ENCODE results near the gene HRK. TPM values are rescaled to one million over a fixed set of nuclear protein-coding genes. Genes with fewer than 3 reads are reported as not detected.
"Not testable (repeated sequence)": the region's sequence is repeated elsewhere in the genome, so short reads cannot be mapped to it uniquely, and the experiment has no call there.

HRK gene
- total RNA-seq, 1 donor from 2014 or later, result not detected

GRCh38 chr12:116843085-116843484 is 38.2 kb downstream of the HRK start:
- no peak overlapping the region for H3K27ac Mint-ChIP-seq
- no peaks in the 10 kb centered on the region for H3K4me1 Mint-ChIP-seq
- H3K4me3 Mint-ChIP-seq, result no peak overlapping the region
- no peak for DNase-seq
- no peaks in the 10 kb centered on the region for H3K9me3 Mint-ChIP-seq
- intact Hi-C loops (cut with micrococcal nuclease), result no loop called here
- no peaks in the 10 kb centered on the region for H3K36me3 Mint-ChIP-seq (ENCODE audit: low read depth)
- H3K27me3 Mint-ChIP-seq, result no peaks in the 10 kb centered on the region

- H3K9me3 Mint-ChIP-seq, result no peaks in the 10 kb centered on the region
- H3K36me3 Mint-ChIP-seq (ENCODE audit: low read depth), result peaks cover 2% of the 10 kb centered on the region
- no peaks in the 10 kb centered on the region for H3K27me3 Mint-ChIP-seq
- H3K4me1 Mint-ChIP-seq, result no peaks in the 10 kb centered on the region
- intact Hi-C loops (cut with micrococcal nuclease), result no loop called here
- H3K27ac Mint-ChIP-seq, result no peak overlapping the region
- H3K4me3 Mint-ChIP-seq, result no peak overlapping the region
- DNase-seq, result no peak
Observed at GRCh38 chr12:116839287-116839830, 41.9 kb downstream of the HRK start.

DNA sequence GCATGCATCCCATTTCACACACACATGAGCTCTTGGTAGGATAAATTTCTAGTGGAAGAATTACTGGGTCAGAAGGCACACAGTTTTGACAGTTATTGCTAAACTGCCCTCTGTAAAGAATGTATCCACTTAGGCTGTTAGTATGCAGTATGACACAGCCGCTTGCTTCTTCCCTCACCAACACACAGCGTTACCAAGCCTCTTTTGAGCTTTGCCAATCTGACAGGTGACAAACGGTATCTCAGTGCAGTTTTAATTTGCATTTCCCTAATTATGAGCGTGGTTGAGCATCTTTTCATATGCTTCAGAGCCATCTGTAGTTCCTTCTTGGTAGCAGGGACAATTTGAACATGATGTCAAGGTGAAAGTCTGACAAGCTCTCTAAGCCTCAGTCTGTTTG is 42.9 kb downstream of the HRK start:
- Mint-ChIP-seq H3K9me3 (no peaks in the 10 kb centered on the region), H3K36me3 (ENCODE audit: low read depth) (peaks cover 2% of the 10 kb centered on the region), H3K27ac (no peak overlapping the region), H3K4me1 (no peaks in the 10 kb centered on the region), H3K4me3 (no peak overlapping the region), H3K27me3 (no peaks in the 10 kb centered on the region)
- no peak for DNase-seq
- intact Hi-C loops (cut with micrococcal nuclease), result no loop called here

DNA sequence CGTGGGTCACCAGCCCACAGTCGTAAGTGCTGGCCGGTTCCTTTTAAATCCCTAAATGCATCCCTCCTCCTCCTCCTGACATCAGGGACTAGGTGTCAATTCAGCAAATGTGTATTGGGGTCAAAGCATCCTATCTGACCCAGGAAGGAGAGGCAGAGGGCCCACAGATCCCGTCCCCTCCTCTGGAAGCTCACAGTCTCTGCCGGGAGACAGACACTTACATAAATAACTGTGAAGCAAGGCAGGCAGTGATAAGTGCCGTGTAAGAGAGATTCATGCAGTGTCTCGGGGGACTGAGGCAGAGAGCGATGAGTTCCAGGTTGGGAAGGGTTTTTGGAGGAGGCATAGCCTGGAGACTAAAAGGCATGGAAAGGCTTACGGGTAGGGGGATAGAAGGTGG is 44.1 kb downstream of the HRK start:
- intact Hi-C loops (cut with micrococcal nuclease), result no loop called here
- Mint-ChIP-seq H3K4me1 (no peaks in the 10 kb centered on the region), H3K9me3 (no peaks in the 10 kb centered on the region), H3K36me3 (ENCODE audit: low read depth) (peaks cover 2% of the 10 kb centered on the region), H3K27ac (no peak overlapping the region), H3K27me3 (no peaks in the 10 kb centered on the region), H3K4me3 (no peak overlapping the region)
- DNase-seq, result no peak

DNA sequence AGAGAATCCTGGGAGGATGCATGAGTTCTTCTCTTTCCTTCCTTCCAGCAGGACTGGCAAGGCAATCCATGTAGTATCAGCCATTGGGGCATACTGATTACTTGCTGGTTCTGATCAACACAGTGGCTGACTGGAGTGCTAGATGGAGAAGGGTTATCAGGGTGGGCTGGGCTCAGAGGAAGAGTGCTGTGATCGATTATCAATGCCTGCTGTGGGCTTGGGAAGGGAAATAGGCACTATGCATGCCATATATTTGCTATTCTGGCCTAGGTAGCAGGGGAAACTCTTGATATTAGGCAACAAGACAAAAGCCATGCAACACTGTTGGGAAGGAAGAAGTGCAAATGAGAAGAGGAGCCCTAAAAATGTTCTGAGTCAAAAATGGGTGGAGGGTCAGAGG is 45.8 kb downstream of the HRK start:
- Mint-ChIP-seq H3K4me1 (no peaks in the 10 kb centered on the region), H3K4me3 (no peak overlapping the region), H3K9me3 (no peaks in the 10 kb centered on the region), H3K27ac (no peak overlapping the region), H3K36me3 (ENCODE audit: low read depth) (peaks cover 2% of the 10 kb centered on the region), H3K27me3 (no peaks in the 10 kb centered on the region)
- intact Hi-C loops (cut with micrococcal nuclease), result no loop called here
- DNase-seq, result no peak

DNA sequence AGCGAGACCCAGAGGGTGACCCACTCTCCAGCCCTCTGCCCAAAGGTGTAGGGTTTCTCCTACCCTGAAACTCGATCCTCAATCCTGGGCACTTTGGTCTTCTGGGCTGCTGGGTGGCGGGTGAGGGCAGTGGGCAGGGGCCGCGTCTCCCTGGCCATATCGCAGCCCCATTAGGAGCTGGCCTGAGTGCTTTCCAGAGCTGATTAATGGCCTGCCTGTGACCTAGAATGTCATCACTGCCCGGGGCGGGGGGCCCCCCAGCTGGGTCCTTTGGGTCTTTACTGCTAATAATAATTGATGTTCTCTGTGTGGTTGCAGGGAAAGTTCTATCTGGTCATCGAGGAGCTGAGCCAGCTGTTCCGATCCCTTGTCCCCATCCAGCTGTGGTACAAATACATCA is 47.8 kb downstream of the HRK start:
- H3K27ac Mint-ChIP-seq, result no peak overlapping the region
- no peaks in the 10 kb centered on the region for H3K27me3 Mint-ChIP-seq
- H3K9me3 Mint-ChIP-seq, result no peaks in the 10 kb centered on the region
- no peak for DNase-seq
- H3K4me1 Mint-ChIP-seq, result no peaks in the 10 kb centered on the region
- H3K4me3 Mint-ChIP-seq, result no peak overlapping the region
- H3K36me3 Mint-ChIP-seq (ENCODE audit: low read depth), result peaks cover 2% of the 10 kb centered on the region
- intact Hi-C loops (cut with micrococcal nuclease), result no loop called here

- DNase-seq, result no peak
- Mint-ChIP-seq H3K27me3 (no peaks in the 10 kb centered on the region), H3K9me3 (no peaks in the 10 kb centered on the region), H3K4me1 (no peaks in the 10 kb centered on the region), H3K4me3 (no peak overlapping the region), H3K36me3 (ENCODE audit: low read depth) (peaks cover 2% of the 10 kb centered on the region), H3K27ac (no peak overlapping the region)
- intact Hi-C loops (cut with micrococcal nuclease), result no loop called here
Observed at GRCh38 chr12:116832353-116832752, 48.9 kb downstream of the HRK start.

DNA sequence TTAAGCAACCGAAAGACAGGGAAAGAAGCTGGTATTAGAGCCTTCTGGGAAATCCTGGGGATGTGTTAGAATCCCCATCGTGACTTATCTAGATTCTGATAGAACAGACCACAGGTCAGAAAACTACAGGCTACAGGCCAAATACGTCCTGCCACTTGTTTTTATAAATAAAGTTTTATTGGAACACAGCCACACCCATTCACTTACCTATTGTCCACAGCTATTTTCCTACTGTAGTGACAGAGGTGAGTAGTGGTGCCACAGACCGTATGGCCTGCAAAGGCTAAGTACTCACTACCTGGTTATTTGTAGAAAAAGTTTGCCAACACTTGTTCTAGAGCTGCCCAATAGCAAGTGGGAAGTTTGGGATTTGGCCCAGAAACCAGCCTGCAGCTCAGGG is 53.8 kb downstream of the HRK start:
- H3K4me1 Mint-ChIP-seq, result no peaks in the 10 kb centered on the region
- no peak overlapping the region for H3K4me3 Mint-ChIP-seq
- no peaks in the 10 kb centered on the region for H3K9me3 Mint-ChIP-seq
- DNase-seq, result no peak
- intact Hi-C loops (cut with micrococcal nuclease), result no loop called here
- H3K36me3 Mint-ChIP-seq (ENCODE audit: low read depth), result peaks cover 2% of the 10 kb centered on the region
- no peak overlapping the region for H3K27ac Mint-ChIP-seq
- H3K27me3 Mint-ChIP-seq, result no peaks in the 10 kb centered on the region

DNA sequence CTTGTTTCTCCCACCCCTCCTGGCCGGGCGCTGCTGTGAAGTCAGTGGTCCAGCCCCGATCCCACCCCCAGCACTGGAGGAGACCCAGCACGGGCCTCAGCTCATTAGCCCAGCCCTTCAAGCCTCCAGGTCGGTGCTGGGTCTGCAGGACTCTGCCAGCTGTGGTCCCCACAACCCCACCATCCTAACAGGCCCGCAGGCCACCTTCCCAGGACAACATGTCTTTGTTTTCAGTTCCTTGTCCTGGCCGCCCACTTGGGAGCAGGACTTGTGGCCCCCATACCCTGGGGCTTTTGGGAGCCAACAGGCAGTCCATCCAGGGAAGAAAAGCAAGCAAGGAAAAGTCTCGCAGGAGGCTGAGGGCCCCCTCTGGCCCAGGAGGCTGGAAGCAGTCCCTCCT is 60.0 kb downstream of the HRK start:
- Mint-ChIP-seq H3K4me1 (peaks cover 22% of the 10 kb centered on the region), H3K27ac (no peak overlapping the region), H3K27me3 (peaks cover 12% of the 10 kb centered on the region), H3K36me3 (ENCODE audit: low read depth) (peaks cover 4% of the 10 kb centered on the region), H3K4me3 (peak overlapping the region; percentile 47), H3K9me3 (no peaks in the 10 kb centered on the region)
- no peak for DNase-seq
- intact Hi-C loops (cut with micrococcal nuclease), result no loop called here

DNA sequence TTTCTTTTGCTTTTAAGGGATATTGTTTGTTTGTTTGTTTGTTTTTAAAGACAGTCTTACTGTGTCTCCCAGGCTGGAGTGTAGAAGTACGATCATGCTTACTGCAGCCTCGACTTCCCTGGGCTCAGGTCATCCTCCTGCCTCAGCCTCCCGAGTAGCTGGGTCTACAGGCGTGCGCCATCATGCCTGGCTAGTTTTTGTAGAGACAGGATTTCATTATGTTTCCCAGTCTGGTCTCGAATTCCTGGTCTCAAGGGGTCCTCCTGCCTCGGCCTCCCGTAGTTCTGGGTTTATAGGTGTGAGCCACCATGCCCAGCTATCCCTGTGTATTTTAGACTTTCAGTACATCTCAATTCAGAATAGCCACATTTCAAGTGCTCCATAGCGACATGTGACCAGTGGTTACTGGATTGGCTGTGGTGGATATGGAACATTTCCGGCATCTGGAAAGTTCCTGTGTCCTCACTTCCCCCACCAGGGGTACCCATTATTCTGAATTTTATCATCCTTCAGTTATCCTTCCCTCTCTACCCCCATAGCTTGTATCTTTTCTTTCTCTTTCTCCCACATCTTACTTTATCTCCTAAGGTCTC is 61.1 kb downstream of the HRK start:
- peaks cover 12% of the 10 kb centered on the region for H3K27me3 Mint-ChIP-seq
- H3K4me1 Mint-ChIP-seq, result peaks cover 22% of the 10 kb centered on the region
- H3K4me3 Mint-ChIP-seq, result peak overlapping the region; percentile 47
- intact Hi-C loops (cut with micrococcal nuclease), result no loop called here
- peaks cover 2% of the 10 kb centered on the region for H3K36me3 Mint-ChIP-seq (ENCODE audit: low read depth)
- H3K9me3 Mint-ChIP-seq, result no peaks in the 10 kb centered on the region
- H3K27ac Mint-ChIP-seq, result peak overlapping the region; percentile 68
- DNase-seq, result peak; percentile 60

- intact Hi-C loops (cut with micrococcal nuclease), result loop anchor here (1.0 to 5.0 kb wide), 5 partner anchors 81 to 373 kb away; partner anchors contain the start of genes FBXO21, MAP1LC3B2, RNFT2 and SPRING1
Observed at GRCh38 chr12:116818948-116819832, 62.1 kb downstream of the HRK start.

DNA sequence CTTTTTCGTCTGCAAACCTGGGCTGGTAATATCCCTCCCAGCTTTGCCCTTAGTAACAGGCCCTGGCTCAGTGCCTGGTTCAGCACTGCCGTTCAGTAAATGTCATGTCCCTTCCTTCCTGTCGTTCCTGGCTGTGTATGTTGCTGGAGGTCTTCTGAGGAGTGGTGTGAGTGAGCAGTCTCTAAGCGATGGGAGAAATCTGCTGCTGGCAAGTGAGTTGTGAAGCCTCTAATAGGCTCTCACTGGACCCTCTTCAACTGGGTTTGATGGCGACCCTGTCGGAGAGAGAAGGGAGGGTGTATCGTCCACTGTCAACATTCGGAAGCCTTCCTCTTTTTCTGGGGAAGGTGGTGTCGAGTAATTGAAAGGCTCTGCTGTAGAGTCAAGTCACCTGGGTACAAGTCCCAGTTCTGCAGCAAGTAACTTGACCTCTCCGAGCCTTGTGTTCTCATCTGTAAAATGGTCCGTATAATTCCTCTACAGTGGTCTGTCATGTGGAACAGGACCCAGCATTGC is 62.8 kb downstream of the HRK start:
- intact Hi-C loops (cut with micrococcal nuclease), result loop anchor here (2.0 to 5.0 kb wide), 4 partner anchors 104 to 374 kb away; partner anchors contain the start of genes FBXO21 and MAP1LC3B2
- H3K4me1 Mint-ChIP-seq, result peaks cover 22% of the 10 kb centered on the region

More at GRCh38 chr12:116818948-116819832, 62.1 kb downstream of the HRK start:
- H3K9me3 Mint-ChIP-seq, result no peaks in the 10 kb centered on the region
- peak; percentile 97 for DNase-seq
- H3K4me3 Mint-ChIP-seq, result peak overlapping the region; percentile 96
- peaks cover 22% of the 10 kb centered on the region for H3K4me1 Mint-ChIP-seq
- H3K36me3 Mint-ChIP-seq (ENCODE audit: low read depth), result peaks cover 2% of the 10 kb centered on the region
- peaks cover 12% of the 10 kb centered on the region for H3K27me3 Mint-ChIP-seq
- H3K27ac Mint-ChIP-seq, result peak overlapping the region; percentile 98

DNA sequence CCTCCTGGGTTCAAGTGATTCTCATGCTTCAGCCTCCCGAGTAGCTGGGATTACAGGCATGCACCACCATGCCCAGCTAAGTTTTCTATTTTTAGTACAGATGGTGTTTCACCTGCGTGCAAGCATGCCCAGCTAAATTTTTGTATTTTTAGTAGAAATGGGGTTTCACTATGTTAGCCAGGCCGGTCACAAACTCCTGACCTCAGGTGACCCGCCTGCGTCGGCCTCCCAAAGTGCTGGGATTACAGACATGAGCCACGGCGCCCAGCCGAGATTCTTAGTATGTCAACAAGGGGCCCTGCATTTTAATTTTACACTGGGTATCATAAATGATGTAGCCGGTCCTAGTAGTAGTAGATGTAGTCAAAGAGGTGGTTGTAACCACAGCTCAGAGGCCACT is 66.5 kb downstream of the HRK start:
- not testable (repeated sequence) for H3K27me3 Mint-ChIP-seq; H3K4me3 Mint-ChIP-seq; H3K27ac Mint-ChIP-seq; DNase-seq; H3K9me3 Mint-ChIP-seq; H3K36me3 Mint-ChIP-seq (ENCODE audit: low read depth)
- H3K4me1 Mint-ChIP-seq, result peaks cover 16% of the 10 kb centered on the region
- intact Hi-C loops (cut with micrococcal nuclease), result loop anchor here (5.0 kb wide), 2 partner anchors 318 to 378 kb away; partner anchors contain the start of gene FBXO21

More for the DNA sequence above, 62.8 kb downstream of the HRK start:
- Mint-ChIP-seq H3K27ac (peak overlapping the region; percentile 98), H3K27me3 (peaks cover 12% of the 10 kb centered on the region), H3K36me3 (ENCODE audit: low read depth) (peaks cover 2% of the 10 kb centered on the region), H3K4me3 (peak overlapping the region; percentile 96), H3K9me3 (no peaks in the 10 kb centered on the region)
- peak; percentile 75 for DNase-seq

Data from activated CD4-positive, alpha-beta T cell treated with anti-CD3 and anti-CD28 coated beads, Interleukin-2, amount 10 ng/mL, durations not matched to agents 24 days and 14 days (primary cell).